Endodermal cell (in vitro differentiated cells): Measurements from ENCODE around the gene DUSP23. TPM values are rescaled to one million over a fixed set of nuclear protein-coding genes. Genes with fewer than 3 reads are reported as not detected.

Experiments used
- DNase-seq: peaks from one replicate; pipeline ENCODE4 v3.0.0-alpha.2; 2017
- H3K27ac ChIP-seq: 2 replicates; pipeline ENCODE4 v1.5.1; 2013; ENCODE audit warnings: mild to moderate bottlenecking, low read depth, low read length, moderate library complexity
- H3K27me3 ChIP-seq: 2 replicates; pipeline ENCODE4 v1.6.1; 2013; ENCODE audit warnings: mild to moderate bottlenecking, low read length, moderate library complexity; ENCODE audit not compliant: insufficient read depth, control insufficient read depth, poor library complexity, severe bottlenecking
- H3K36me3 ChIP-seq: 2 replicates; pipeline ENCODE4 v1.7.0; 2013; ENCODE audit warnings: mild to moderate bottlenecking, low read length, moderate library complexity; ENCODE audit not compliant: control insufficient read depth, insufficient read depth
- H3K4me1 ChIP-seq: one replicate; pipeline ENCODE4 v1.7.0; 2013; ENCODE audit warnings: low read length; ENCODE audit not compliant: control insufficient read depth, insufficient read depth
- H3K4me3 ChIP-seq: 2 replicates; pipeline ENCODE4 v1.5.1; 2013; ENCODE audit warnings: mild to moderate bottlenecking, low read length, moderate library complexity
- H3K9ac ChIP-seq: 2 replicates; pipeline ENCODE4 v1.6.1; 2013; ENCODE audit warnings: mild to moderate bottlenecking, low read length, moderate library complexity; ENCODE audit not compliant: poor library complexity, severe bottlenecking; ENCODE audit errors: extremely low read depth
- H3K9me3 ChIP-seq: 2 replicates; pipeline ENCODE4 v1.6.1; 2013; ENCODE audit warnings: mild to moderate bottlenecking, low read length, moderate library complexity; ENCODE audit not compliant: control insufficient read depth
- H3K27ac Mint-ChIP-seq: 2 replicates; pipeline ENCODE4 v1.8.0; 2020; ENCODE audit warnings: mixed read lengths
- H3K27me3 Mint-ChIP-seq: 2 replicates; pipeline ENCODE4 v1.8.0; 2021; ENCODE audit warnings: mild to moderate bottlenecking, mixed read lengths; ENCODE audit not compliant: insufficient read depth
- H3K36me3 Mint-ChIP-seq: 2 replicates; pipeline ENCODE4 v1.8.0; 2020; ENCODE audit warnings: low read depth, mixed read lengths
- H3K4me1 Mint-ChIP-seq: 2 replicates; pipeline ENCODE4 v1.8.0; 2020; ENCODE audit warnings: mixed read lengths
- H3K4me3 Mint-ChIP-seq: 2 replicates; pipeline ENCODE4 v1.8.0; 2020; ENCODE audit warnings: mild to moderate bottlenecking, moderate library complexity, mixed read lengths
- H3K9me3 Mint-ChIP-seq: 2 replicates; pipeline ENCODE4 v1.8.0; 2020; ENCODE audit warnings: mild to moderate bottlenecking, mixed read lengths
- WGBS, 2 experiments: methylation state at CpG; one replicate each; pipeline versions ENCODE4 v1.1.5 to v1.1.7; 2013; ENCODE audit warnings: missing lambda C conversion rate in 2 of 2, mixed read lengths in 1 of 2; ENCODE audit not compliant: insufficient coverage in 1 of 2, insufficient read length in 1 of 2; 5-methylcytosine and 5-hydroxymethylcytosine counted together
- total RNA-seq, 2 donors: library from RNA; stranded (reverse); fragmentation: NEBNext Ultra II Directional in 1 of 2; extraction: Animal tissue kit (Norgen Biotek cat#: 25700) in 1 of 2; gene quantifications; 2 replicates in 1 of 2; 3 replicates in 1 of 2; pipeline ENCODE4 v1.2.1, GENCODE V29; 2021
- TF ChIP-seq, protein P1 (sequence below): fragments of 200-600 bp; sonication (generic); conservative IDR thresholded peaks from 2 replicates; pipeline ENCODE4 v1.5.0; 2021; ENCODE audit warnings: antibody characterized with exemption, mild to moderate bottlenecking

Gene DUSP23
- total RNA-seq, 2 donors from 2014 or later: 28.8 to 32.3 TPM

DNA sequence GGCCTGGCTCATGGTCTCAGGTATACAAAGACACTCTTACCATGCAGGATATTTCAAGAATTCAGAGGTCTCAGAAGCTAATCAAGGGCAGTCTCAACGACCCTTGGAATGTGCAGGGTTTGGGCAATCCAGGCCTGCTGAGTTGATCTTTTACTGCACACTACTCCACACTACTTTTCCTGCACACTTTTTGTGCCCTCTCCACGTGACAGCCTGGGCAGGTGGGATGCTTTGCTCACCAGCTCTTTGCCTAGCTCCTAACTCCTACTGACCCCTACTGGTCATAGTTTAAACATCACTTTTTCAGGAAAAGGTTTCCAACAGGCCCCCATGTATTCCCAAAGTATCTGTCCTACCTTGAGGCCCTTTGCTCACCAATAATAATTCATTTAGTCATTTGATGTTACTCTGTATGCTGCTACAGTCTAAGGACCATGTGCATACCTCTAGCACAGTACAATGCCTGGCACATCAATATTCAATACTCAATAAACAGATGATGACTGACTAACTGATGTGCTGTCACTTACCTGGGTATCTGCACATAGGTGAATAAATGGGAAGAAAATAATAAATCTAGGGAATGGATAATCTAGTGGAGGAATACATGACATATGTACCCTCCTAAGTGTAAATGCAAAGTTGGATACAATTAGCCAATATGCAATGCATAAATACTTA is 9.6 kb downstream of the DUSP23 start:
- Mint-ChIP-seq H3K4me1 (no peaks in the 10 kb centered on the region), H3K9me3 (no peaks in the 10 kb centered on the region), H3K36me3 (no peaks in the 10 kb centered on the region), H3K27ac (no peak overlapping the region), H3K4me3 (no peak overlapping the region), H3K27me3 (peaks cover 5% of the 10 kb centered on the region)
- H3K9me3 ChIP-seq: no peaks in the 10 kb centered on the region
- no peak overlapping the region for H3K4me3 ChIP-seq
- DNase-seq: peak; percentile 68
- H3K36me3 ChIP-seq: no peaks in the 10 kb centered on the region
- peaks cover 5% of the 10 kb centered on the region for H3K27me3 ChIP-seq
- TF ChIP-seq, protein P1, sequence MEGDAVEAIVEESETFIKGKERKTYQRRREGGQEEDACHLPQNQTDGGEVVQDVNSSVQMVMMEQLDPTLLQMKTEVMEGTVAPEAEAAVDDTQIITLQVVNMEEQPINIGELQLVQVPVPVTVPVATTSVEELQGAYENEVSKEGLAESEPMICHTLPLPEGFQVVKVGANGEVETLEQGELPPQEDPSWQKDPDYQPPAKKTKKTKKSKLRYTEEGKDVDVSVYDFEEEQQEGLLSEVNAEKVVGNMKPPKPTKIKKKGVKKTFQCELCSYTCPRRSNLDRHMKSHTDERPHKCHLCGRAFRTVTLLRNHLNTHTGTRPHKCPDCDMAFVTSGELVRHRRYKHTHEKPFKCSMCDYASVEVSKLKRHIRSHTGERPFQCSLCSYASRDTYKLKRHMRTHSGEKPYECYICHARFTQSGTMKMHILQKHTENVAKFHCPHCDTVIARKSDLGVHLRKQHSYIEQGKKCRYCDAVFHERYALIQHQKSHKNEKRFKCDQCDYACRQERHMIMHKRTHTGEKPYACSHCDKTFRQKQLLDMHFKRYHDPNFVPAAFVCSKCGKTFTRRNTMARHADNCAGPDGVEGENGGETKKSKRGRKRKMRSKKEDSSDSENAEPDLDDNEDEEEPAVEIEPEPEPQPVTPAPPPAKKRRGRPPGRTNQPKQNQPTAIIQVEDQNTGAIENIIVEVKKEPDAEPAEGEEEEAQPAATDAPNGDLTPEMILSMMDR: peak; percentile 82
- H3K4me1 ChIP-seq: no peaks in the 10 kb centered on the region
- H3K9ac ChIP-seq: no peak overlapping the region
- no peak overlapping the region for H3K27ac ChIP-seq
- WGBS, 2 experiments: 4 to 9% methylated on average over 2 of the region's 2 CpGs

DNA sequence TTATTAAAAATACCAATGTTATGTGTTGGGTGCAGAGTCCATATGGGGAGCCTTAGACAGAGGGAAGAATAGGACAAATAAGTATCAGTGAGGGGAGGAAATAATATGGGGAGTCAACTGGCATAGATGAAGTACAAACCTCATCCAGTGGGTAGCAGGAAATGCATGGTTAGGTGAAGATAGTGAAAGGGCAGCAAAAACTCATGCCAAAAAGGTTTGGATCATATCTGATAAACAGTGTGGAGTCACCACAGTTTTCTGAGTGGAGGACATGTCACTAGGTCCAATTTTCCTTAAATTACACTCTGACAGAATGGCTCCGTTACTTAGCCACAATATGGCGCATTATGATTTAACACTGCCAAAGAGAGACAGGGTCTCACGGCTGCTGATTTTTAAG is 10.3 kb downstream of the DUSP23 start:
- DNase-seq: no peak
- no peaks in the 10 kb centered on the region for H3K36me3 ChIP-seq
- no peaks in the 10 kb centered on the region for H3K9me3 Mint-ChIP-seq
- no peak overlapping the region for H3K27ac ChIP-seq
- H3K4me3 Mint-ChIP-seq: no peak overlapping the region
- no peak overlapping the region for H3K4me3 ChIP-seq
- H3K27ac Mint-ChIP-seq: no peak overlapping the region
- TF ChIP-seq, protein P1: no peak
- no peaks in the 10 kb centered on the region for H3K4me1 ChIP-seq
- WGBS, 2 experiments: 94 to 96% methylated on average over 2 to 3 of the region's 3 CpGs
- H3K4me1 Mint-ChIP-seq: no peaks in the 10 kb centered on the region
- H3K36me3 Mint-ChIP-seq: no peaks in the 10 kb centered on the region
- peaks cover 11% of the 10 kb centered on the region for H3K27me3 ChIP-seq
- H3K9ac ChIP-seq: no peak overlapping the region
- H3K9me3 ChIP-seq: no peaks in the 10 kb centered on the region
- peaks cover 5% of the 10 kb centered on the region for H3K27me3 Mint-ChIP-seq

DNA sequence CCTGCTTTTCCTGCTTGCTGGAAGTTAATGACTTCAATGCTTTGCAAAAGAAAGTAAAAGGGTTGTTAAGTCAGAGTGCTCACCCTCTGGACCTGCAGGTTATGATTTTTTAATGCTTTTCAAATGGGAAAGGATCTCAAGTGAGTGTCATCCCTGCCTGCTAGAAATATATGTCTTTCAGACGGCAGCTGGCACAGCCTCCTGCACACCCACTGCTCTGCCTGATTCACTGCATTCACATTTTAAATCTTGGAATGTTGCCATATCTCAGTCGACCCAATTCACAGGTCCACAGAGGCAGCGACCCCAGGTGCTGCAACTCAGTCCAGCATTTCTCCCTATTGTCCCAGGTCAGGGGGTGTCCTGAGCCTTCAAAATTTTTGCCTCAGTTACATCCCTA is 10.7 kb downstream of the DUSP23 start:
- Mint-ChIP-seq H3K9me3 (no peaks in the 10 kb centered on the region), H3K27me3 (peaks cover 7% of the 10 kb centered on the region), H3K4me3 (no peak overlapping the region), H3K4me1 (no peaks in the 10 kb centered on the region), H3K36me3 (no peaks in the 10 kb centered on the region), H3K27ac (no peak overlapping the region)
- 33 to 59% methylated on average over 3 of the region's 3 CpGs for WGBS, 2 experiments
- Histone ChIP-seq H3K27ac (no peak overlapping the region), H3K9ac (no peak overlapping the region), H3K9me3 (no peaks in the 10 kb centered on the region), H3K36me3 (no peaks in the 10 kb centered on the region), H3K27me3 (peaks cover 15% of the 10 kb centered on the region), H3K4me3 (no peak overlapping the region), H3K4me1 (no peaks in the 10 kb centered on the region)
- TF ChIP-seq, protein P1: no peak
- no peak for DNase-seq
